ENCODE data around the gene CSMD2.
A peak's percentile ranks its signal among the peaks of the same experiment; 100 is the strongest.

DNA sequence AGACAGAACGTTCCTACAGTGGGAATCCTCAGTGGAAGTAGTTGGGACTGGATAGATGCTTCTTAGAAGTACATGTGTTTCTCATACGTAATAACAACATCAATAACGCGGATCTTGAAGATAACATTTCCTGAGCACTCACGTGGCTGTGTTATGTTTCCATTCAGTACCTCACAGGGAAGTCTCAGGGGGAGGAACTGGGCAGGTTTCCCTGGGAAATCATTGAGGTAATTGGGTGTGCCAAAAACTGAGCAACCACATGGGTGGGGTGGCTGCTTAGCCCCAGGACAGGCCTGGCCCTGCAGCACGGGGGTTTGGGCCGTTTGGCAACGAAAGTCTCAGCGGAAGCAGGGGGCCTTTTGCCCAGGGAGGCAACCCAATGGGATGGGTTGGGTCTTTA lies 558.8 kb downstream of the CSMD2 start:
- TF ChIP-seq CTCF (IDR thresholded peaks at IDR 0.05) (no peak), EP300 (IDR thresholded peaks at IDR 0.05) (peak; percentile 53 to 55)
